ENCODE results near the gene PDGFB. TPM values are rescaled to one million over a fixed set of nuclear protein-coding genes. Genes with fewer than 3 reads are reported as not detected.

The PDGFB gene
- total and polyA plus RNA-seq, 9 of the 15 experiments (the other 6 are each of a cell fraction or from before 2014, with no cell fraction given), result 0.07 to 4.0 (median 0.48) TPM; not detected in 1

- no peaks in the 10 kb centered on the region for H4K20me1 ChIP-seq (replicated peaks; ENCODE audit: control insufficient read depth, insufficient read depth, low read length)
- 0 out of 4 replicates have a peak overlapping the region, but pooled peaks of 1 of the 2 experiments have one; percentile 17 for H3K9ac ChIP-seq (ENCODE audit: insufficient read depth in 1 of 2, low read depth in 2 of 2, low read length in 2 of 2)
- no peak overlapping the region for H3K4me3 ChIP-seq
- in situ Hi-C loops (cut with MboI) (no loop called here), intact Hi-C loops (cut with micrococcal nuclease) (no loop called here)
- no peak for DNase-seq (ENCODE audit: extremely low read depth in 1 of 4, low spot score in 3 of 4)
- 14% methylated on average over 4 of the region's 8 CpGs for WGBS (ENCODE audit: insufficient coverage, low coverage, missing lambda C conversion rate)
- H3K27me3 ChIP-seq (ENCODE audit: control insufficient read depth in 2 of 2, insufficient read depth in 2 of 2, low read length in 2 of 2), result no peaks in the 10 kb centered on the region; a peak in 1 of 5 replicates
- CTCF ChIA-PET (ENCODE audit: low intra/inter-chr PET ratio), result interaction anchor here (0.5 kb wide), 1 partner anchor 213 kb away, joined by 3 read pairs; no protein-coding TSS in a partner anchor
- H2AFZ ChIP-seq (ENCODE audit: low read depth, low read length), result no peak overlapping the region
- TF ChIP-seq HDAC1 (IDR thresholded peaks at IDR 0.05), result no peak
- TF ChIP-seq TAL1 (IDR thresholded peaks at IDR 0.05), result no peak
- no peak for TF ChIP-seq HNRNPUL1 (IDR thresholded peaks at IDR 0.05; ENCODE audit: low read length)
- no peak for TF ChIP-seq MEIS2 (IDR thresholded peaks at IDR 0.05; ENCODE audit: partially characterized antibody)
- no peak for TF ChIP-seq CC2D1A (IDR thresholded peaks at IDR 0.05)
- no peak for TF ChIP-seq RNF2 (IDR thresholded peaks at IDR 0.05)
- TF ChIP-seq NR2C2 (CRISPR knock-in tag; IDR thresholded peaks at IDR 0.05), result no peak
- no peak for TF ChIP-seq NR2C2 (tag; IDR thresholded peaks at IDR 0.05)
- TF ChIP-seq CTCF (IDR thresholded peaks at IDR 0.05 in 2 of 3, conservative IDR thresholded peaks at IDR 0.05 in 1 of 3; ENCODE audit: insufficient read depth in 2 of 3, low read depth in 1 of 3, low read length in 3 of 3), result 0 out of 6 replicates have a peak, but pooled peaks of 1 of the 3 experiments have one; percentile 19
- no peak for TF ChIP-seq KLF16 (IDR thresholded peaks at IDR 0.05)
- no peaks in the 10 kb centered on the region for H3K36me3 ChIP-seq (ENCODE audit: control insufficient read depth, insufficient read depth, low read length)
- H3K27ac ChIP-seq (ENCODE audit: extremely low read depth, low read depth, low read length), result no peak overlapping the region
- H3K9me1 ChIP-seq (ENCODE audit: control insufficient read depth, insufficient read depth, low read length), result no peaks in the 10 kb centered on the region
- no peak overlapping the region for H3K4me2 ChIP-seq (ENCODE audit: insufficient read depth, low read length)
- FAIRE-seq, result no peak
- no peak for ATAC-seq
- no peaks in the 10 kb centered on the region for H3K9me3 ChIP-seq (replicated peaks; ENCODE audit: control insufficient read depth, insufficient read depth, low read depth, low read length)
- H3K79me2 ChIP-seq (ENCODE audit: control insufficient read depth, insufficient read depth, low read length), result no peaks in the 10 kb centered on the region
- H3K4me1 ChIP-seq (replicated peaks in 1 of 2; ENCODE audit: control insufficient read depth in 2 of 2, insufficient read depth in 2 of 2, low read length in 2 of 2), result peaks cover 4 to 8% of the 10 kb centered on the region in 2 experiments; a peak in 3 of 5 replicates
- POLR2A ChIA-PET, result interaction anchor here (0.6 to 1.3 kb wide), 7 partner anchors 9 to 307 kb away, joined by 3 to 6 read pairs (median 3); no protein-coding TSS in a partner anchor
- no TSS peak for BruUV-seq (replicated peaks)
Measured at GRCh38 chr22:39216143-39216490, 28.7 kb downstream of the PDGFB start.

Data from K562 (cell line).